ENCODE data around the gene ECHS1. TPM values are rescaled to one million over a fixed set of nuclear protein-coding genes. Genes with fewer than 3 reads are reported as not detected.

ECHS1 gene
- total RNA-seq, 1 donor from 2014 or later: 106 TPM

DNA sequence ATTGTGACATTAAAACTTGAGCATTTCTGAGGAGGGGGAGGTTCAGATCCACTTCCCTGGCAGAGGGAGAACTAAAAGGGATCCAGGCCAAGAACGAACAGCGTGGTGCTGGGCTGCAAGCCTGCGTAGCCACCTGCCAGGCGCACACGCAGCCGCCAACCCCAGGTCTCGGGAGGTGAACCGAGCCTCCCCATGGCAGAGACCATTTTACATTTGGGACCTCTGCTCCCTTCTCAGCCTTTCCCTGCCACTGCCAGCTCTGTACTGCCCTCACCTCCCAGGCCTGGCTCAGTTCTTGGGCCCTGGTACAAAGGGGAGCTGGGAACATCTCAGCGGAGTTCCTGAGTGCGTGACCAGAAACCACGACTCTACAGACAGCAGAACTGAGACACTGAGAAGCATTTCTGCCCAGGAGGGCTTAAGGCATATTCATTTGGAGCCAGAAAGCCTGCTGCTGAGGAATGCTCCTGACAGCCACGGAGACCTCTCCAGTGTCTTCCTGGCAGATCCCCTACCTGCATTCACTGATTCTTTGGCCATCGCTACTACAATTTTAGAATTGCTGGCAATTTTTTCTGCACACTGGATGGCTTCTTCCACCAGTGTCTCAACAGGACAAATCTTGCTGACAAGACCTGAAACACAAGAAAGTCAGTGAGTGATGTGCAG is 7.6 kb downstream of the ECHS1 start:
- H3K27ac Mint-ChIP-seq: peak overlapping the region; percentile 95
- TF ChIP-seq CTCF (conservative IDR thresholded peaks at IDR 0.05): no peak
- no peak for DNase-seq (ENCODE audit: extremely low spot score, unreplicated experiment)
- peak overlapping the region; percentile 70 for H3K4me3 Mint-ChIP-seq
- no peaks in the 10 kb centered on the region for H3K27me3 Mint-ChIP-seq
- peaks cover 19% of the 10 kb centered on the region for H3K36me3 Mint-ChIP-seq
- no peaks in the 10 kb centered on the region for H3K9me3 Mint-ChIP-seq
- peaks cover 6% of the 10 kb centered on the region for H3K4me1 Mint-ChIP-seq (ENCODE audit: unreplicated experiment)

DNA sequence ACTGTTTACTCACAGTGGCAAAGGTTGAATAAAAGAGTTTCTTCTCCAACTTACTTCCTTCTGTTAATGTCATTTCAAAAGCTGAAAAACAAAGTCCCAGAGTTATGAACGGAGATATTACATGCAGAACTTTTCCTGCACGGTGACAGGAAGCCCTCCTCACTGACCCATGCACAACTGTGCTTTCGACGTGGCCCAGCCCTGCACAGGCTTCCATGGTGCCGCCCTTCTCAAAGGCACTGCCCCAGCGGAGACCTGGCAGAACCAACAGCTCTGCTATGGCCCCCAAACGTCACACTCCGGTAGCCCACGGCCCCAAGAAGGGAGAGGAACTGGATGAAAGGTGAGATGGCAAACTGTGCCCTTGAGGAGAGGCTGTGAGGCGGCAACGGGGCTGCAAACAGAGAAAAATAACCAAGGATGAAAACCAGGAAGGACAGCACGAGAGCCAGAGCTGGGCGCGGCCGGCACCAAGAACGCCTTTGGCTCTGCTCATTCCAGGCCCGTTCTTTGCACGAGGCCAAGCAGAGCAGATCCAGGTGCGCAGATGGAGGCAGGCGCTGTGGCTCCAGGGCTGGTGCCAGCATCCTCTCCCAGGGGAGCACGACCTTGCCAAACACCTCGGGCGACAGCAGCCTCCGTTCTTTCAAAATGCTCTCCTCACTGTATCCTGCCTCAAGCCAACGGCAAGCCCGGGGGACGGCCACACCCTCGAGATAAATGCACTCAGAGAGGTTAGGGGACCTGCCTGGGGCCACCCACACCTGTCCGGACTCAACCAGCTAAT is 8.3 kb downstream of the ECHS1 start:
- Mint-ChIP-seq H3K9me3 (no peaks in the 10 kb centered on the region), H3K4me3 (peak overlapping the region; percentile 70), H3K27me3 (no peaks in the 10 kb centered on the region), H3K27ac (peak overlapping the region; percentile 95), H3K36me3 (peaks cover 19% of the 10 kb centered on the region), H3K4me1 (ENCODE audit: unreplicated experiment) (peaks cover 14% of the 10 kb centered on the region)
- no peak for TF ChIP-seq CTCF (conservative IDR thresholded peaks at IDR 0.05)
- peak; percentile 64 for DNase-seq (ENCODE audit: extremely low spot score, unreplicated experiment)

DNA sequence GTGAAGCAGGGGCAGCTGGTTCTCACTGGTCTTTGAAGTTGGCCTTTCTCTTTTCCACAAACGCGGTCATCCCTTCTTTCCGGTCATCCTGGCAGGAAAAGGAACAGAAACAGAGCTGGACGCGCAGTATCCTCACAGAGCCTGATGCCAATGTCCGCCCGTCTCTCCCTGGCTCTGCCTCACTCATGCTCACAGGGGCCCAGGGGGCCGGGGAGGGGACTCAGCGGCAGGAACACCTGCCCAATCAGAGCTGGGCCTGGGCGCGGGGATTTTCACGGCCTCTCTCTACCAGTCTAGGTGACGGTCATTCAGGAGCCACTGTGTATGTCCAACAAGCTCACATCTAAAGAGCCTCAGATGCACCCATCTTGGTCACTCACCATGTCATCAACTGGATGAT is 10.3 kb downstream of the ECHS1 start:
- Mint-ChIP-seq H3K27ac (peak overlapping the region; percentile 5), H3K4me1 (ENCODE audit: unreplicated experiment) (peaks cover 16% of the 10 kb centered on the region), H3K27me3 (no peaks in the 10 kb centered on the region), H3K9me3 (no peaks in the 10 kb centered on the region), H3K4me3 (no peak overlapping the region), H3K36me3 (peaks cover 17% of the 10 kb centered on the region)
- no peak for DNase-seq (ENCODE audit: extremely low spot score, unreplicated experiment)
- no peak for TF ChIP-seq CTCF (conservative IDR thresholded peaks at IDR 0.05)

DNA sequence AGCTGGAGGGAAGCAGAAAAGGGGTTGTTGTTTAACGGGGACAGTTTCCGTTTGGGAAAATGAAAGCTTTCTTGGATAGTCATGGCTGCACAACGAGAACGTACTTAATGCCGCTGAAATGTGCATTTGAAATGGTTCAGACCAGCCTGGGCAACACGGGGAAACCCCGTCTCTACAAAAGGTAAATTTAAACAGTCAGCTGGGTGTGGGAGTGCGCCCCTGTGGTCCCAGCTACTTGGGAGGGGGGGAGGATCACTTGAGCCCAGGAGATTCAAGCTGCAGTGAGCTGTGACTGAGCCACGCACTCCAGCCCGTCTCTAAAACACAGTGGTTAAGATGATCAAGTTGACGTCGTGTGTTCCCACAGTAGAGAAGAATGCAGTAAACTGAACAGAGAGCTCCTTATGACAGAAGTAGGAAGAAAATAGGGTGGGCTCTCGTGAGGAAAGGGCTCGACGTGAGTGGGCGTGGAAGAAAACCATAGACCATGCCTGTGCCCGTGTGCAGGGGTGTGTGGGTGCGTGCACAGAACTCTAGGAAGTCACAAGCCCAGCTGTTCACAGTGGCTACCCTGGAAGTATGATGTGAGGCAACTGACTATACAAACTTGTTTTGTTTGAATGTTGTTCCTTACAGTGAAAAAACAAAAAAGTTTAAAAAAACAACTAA is 11.2 kb downstream of the ECHS1 start:
- no peaks in the 10 kb centered on the region for H3K27me3 Mint-ChIP-seq
- H3K4me3 Mint-ChIP-seq: no peak overlapping the region
- H3K36me3 Mint-ChIP-seq: peaks cover 16% of the 10 kb centered on the region
- peaks cover 16% of the 10 kb centered on the region for H3K4me1 Mint-ChIP-seq (ENCODE audit: unreplicated experiment)
- peak overlapping the region; percentile 5 for H3K27ac Mint-ChIP-seq
- no peak for DNase-seq (ENCODE audit: extremely low spot score, unreplicated experiment)
- no peaks in the 10 kb centered on the region for H3K9me3 Mint-ChIP-seq
- no peak for TF ChIP-seq CTCF (conservative IDR thresholded peaks at IDR 0.05)

DNA sequence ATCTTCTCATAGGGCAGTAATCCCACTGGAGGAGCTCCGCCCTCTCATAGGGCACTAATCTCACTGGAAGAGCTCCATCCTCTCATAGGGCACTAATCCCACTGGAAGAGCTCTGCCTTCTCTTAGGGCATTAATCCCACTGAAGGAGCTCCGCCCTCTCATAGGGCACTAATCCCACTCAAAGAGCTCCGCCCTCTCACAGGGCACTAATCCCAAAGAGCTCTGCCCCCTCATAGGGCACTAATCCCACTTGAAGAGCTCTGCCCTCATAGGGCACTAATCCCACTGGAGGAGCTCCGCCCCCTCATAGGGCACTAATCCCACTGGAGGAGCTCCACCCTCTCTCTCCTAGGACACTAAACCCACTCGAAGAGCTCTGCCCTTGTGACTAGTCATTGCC is 11.9 kb downstream of the ECHS1 start:
- Mint-ChIP-seq H3K27me3 (no peaks in the 10 kb centered on the region), H3K4me1 (ENCODE audit: unreplicated experiment) (peaks cover 16% of the 10 kb centered on the region), H3K4me3 (no peak overlapping the region), H3K36me3 (peaks cover 16% of the 10 kb centered on the region), H3K27ac (no peak overlapping the region), H3K9me3 (no peaks in the 10 kb centered on the region)
- DNase-seq (ENCODE audit: extremely low spot score, unreplicated experiment): no peak
- TF ChIP-seq CTCF (conservative IDR thresholded peaks at IDR 0.05): no peak
